GM19239 (cell line): Measurements from ENCODE around the gene SCRN2.
A peak's percentile ranks its signal among the peaks of the same experiment; 100 is the strongest.

Source experiments
- DNase-seq: peaks from one replicate; pipeline ENCODE4 v3.0.0; 2011; ENCODE audit warnings: low spot score; ENCODE audit not compliant: insufficient read length
- FAIRE-seq: peaks from 2 replicates; lab custom pipeline; 2011; peaks lifted over from hg19 to GRCh38; lab: Jason Lieb, UNC

Gene SCRN2

GRCh38 chr17:47848198-47848513 is 7.1 kb upstream of the SCRN2 start:
- FAIRE-seq (no peak), DNase-seq (no peak)

- DNase-seq (no peak), FAIRE-seq (no peak)
These were observed 6.5 kb upstream of the SCRN2 start for GRCh38 chr17:47847341-47848197.

GRCh38 chr17:47846716-47847340 is 5.8 kb upstream of the SCRN2 start:
- DNase-seq (no peak), FAIRE-seq (no peak)

GRCh38 chr17:47845716-47846075 is 4.6 kb upstream of the SCRN2 start:
- FAIRE-seq (no peak), DNase-seq (no peak)

- DNase-seq (no peak), FAIRE-seq (no peak)
These were observed 4.0 kb upstream of the SCRN2 start for GRCh38 chr17:47844814-47845715.

GRCh38 chr17:47844227-47844626 is 3.2 kb upstream of the SCRN2 start:
- no peak for FAIRE-seq
- no peak for DNase-seq

- DNase-seq (no peak), FAIRE-seq (no peak)
These were observed 2.3 kb upstream of the SCRN2 start for GRCh38 chr17:47843391-47843730.

- DNase-seq (no peak), FAIRE-seq (peak; percentile 79)
These were observed 617 bp upstream of the SCRN2 start for GRCh38 chr17:47841488-47842291.

- no peak for FAIRE-seq
- DNase-seq, result no peak
These were observed 902 bp downstream of the SCRN2 start for GRCh38 chr17:47840001-47840741.

GRCh38 chr17:47839071-47839470 is 2.0 kb downstream of the SCRN2 start:
- FAIRE-seq (no peak), DNase-seq (no peak)

GRCh38 chr17:47838636-47839035 is 2.4 kb downstream of the SCRN2 start:
- FAIRE-seq, result no peak
- no peak for DNase-seq

- DNase-seq, result no peak
These were observed 3.6 kb downstream of the SCRN2 start for GRCh38 chr17:47837401-47838039.

GRCh38 chr17:47836601-47837000 is 4.5 kb downstream of the SCRN2 start:
- FAIRE-seq, result no peak
- DNase-seq, result no peak

More at GRCh38 chr17:47837401-47838039, 3.6 kb downstream of the SCRN2 start:
- FAIRE-seq, result no peak

GRCh38 chr17:47834756-47835155 is 6.3 kb downstream of the SCRN2 start:
- no peak for FAIRE-seq

GRCh38 chr17:47831934-47832327 is 9.1 kb downstream of the SCRN2 start:
- no peak for DNase-seq
- peak; percentile 66 for FAIRE-seq

More at GRCh38 chr17:47834756-47835155, 6.3 kb downstream of the SCRN2 start:
- no peak for DNase-seq

- DNase-seq, result peak; percentile 91
- FAIRE-seq, result peak; percentile 94
These were observed 9.8 kb downstream of the SCRN2 start, which contains the start of the genes LRRC46 and MRPL10 for GRCh38 chr17:47831003-47831933. Gene LRRC46, plus strand, starts transcription at chr17:47831670. Its CDS starts 320 bp downstream, at chr17:47831990. Gene MRPL10, minus strand, starts transcription at chr17:47831541. Its CDS starts 30 bp downstream, at chr17:47831511.

GRCh38 chr17:47830396-47831002 is 10.6 kb downstream of the SCRN2 start:
- DNase-seq (no peak), FAIRE-seq (no peak)
